Mesenteric fat pad (tissue), 1 donor: Measurements from ENCODE around the gene NACAD. TPM values are rescaled to one million over a fixed set of nuclear protein-coding genes. Genes with fewer than 3 reads are reported as not detected.
A peak's percentile ranks its signal among the peaks of the same experiment; 100 is the strongest.

Experiments
- DNase-seq: peaks from one replicate; pipeline ENCODE4 v3.0.0-alpha.2; 2020; ENCODE audit warnings: low spot score
- total RNA-seq: library from RNA; stranded (reverse); fragmentation: NEBNext Ultra II Directional; extraction: Animal tissue kit (Norgen Biotek cat#: 25700); gene quantifications from one replicate; pipeline ENCODE4 v1.2.1, GENCODE V29; 2021
- donor health status: DM: yes; HTN: yes; CAD: no.

Gene NACAD
- total RNA-seq, 1 donor from 2014 or later, result 6.2 TPM

DNA sequence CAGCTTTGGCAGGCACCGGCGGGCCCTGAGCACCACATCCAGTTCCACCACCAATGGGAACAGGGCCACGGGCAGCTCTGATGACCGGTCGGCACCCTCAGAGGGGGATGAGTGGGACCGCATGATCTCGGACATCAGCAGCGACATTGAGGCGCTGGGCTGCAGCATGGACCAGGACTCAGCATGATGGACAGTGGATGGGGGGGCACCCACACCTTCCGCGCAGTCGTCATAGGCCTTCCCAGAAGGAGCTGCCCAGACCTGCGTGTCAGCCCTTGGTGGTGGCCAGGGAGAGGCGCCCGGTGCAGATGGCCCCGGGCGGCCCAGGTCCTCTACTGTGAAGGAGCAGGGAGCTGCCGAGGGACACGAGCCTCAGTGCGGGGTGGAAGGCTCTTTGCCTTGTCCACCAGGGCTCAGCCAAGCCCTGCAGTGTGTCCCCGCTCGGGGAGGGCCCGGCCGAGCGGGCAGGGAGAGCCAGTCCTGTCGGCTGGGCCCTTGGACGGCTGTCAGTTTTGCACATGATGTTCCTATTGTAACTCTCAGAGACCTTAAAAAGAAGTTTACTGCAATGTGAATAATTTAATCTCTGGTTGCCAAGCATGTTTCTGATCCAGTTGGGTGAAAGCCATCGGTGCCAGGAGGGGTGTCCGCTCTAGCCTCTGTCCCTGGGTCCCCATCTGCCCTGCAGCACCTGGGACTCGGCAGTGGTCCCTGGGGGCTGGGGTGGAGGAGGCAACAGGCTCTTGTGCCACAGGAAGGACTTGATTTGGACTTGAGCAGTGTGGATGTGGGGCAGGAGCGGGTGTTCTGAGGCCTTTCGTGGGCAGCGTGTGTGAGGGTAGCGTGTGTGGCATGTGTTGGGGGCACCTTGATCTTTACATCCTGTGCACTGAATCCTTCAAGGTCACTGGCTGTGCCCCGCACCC lies 12.6 kb downstream of the NACAD start:
- DNase-seq, result peak; percentile 35

DNA sequence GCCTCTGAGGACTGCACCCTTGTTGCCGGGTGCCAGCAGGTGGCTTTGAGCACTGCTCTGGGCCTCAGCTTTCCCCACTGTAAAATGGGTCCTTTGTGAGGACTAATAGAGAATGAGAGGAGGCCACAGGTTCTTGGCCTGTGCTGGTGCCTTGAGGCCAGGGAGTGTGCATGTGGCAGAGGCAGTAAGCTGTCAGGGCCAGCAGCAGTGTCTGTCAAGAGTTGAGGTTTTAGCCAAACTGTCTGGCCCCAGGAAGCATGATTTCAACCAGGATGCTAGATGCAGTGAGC lies 13.5 kb downstream of the NACAD start:
- peak; percentile 67 for DNase-seq

DNA sequence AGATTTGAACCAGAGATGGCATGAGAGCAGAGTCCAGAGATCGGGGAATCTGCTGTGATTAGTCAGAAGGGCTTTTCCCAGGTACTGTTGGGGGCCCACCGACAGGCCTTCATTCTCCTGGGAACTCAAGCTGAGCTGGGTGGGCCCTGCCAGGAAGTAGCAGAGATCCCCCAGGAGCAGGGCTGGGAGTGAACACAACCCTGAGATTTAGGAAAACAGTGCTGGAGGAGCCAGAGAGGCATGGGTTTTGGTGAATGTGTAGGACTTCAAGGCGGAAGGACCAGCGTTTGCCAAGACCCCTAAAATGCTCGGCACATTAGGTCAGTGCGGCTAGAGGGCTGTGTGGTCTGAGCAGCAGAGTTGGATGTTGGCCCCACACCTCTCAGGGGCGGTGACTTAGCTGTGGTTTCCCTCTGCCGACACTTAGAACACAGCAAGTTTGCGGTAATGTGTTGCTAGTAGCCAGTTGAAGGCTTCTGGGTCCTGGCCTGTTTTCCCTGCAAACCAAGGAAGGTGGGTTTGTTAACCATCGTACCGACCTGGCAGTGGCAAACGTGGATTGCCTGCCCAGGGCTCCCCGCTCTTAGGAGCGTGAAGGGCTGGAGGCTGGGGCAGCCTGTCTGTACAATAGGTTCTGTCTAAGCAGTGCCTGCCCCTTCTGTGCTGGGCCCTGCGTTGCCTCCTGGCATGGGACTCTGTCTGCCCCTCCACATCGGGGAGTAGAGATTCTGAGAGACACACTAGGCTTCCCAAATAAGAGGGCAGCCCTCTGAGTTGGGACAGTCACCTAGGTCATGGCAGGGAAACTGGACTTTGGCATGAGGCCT lies 14.0 kb downstream of the NACAD start:
- peak; percentile 85 for DNase-seq

DNA sequence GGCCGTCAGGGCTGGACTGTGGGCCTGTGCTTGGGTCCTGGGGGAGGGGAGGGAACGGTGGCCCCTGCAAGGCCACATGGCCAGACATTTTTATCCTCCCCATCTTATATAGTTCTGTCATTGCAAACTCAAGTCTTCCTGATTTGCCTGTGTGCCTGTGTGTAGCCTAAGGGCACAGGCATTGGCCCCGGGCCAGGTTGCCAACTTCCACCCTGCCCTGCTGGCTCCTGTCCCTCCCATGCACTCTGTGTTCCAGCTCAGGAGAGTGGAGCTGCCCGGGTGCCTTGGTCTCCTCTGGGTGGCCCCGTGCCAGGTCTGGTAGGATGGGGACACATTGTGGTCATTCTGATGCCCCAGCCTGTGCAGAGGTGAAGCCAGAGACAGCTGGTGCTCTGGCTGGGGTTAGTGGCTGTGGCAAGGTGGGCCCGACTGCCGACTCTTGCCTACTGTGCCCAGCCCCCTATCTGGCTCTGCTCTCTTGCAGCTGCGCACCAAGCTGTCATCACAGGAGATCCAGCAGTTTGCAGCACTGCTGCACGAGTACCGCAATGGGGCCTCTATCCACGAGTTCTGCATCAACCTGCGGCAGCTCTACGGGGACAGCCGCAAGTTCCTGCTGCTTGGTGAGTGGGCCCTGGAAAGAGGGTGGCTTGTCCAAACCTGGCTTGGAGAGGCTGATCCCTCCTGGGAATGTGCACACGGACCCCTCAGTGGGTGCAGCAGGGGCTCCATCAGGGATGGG lies 14.8 kb downstream of the NACAD start:
- DNase-seq, result peak; percentile 75

DNA sequence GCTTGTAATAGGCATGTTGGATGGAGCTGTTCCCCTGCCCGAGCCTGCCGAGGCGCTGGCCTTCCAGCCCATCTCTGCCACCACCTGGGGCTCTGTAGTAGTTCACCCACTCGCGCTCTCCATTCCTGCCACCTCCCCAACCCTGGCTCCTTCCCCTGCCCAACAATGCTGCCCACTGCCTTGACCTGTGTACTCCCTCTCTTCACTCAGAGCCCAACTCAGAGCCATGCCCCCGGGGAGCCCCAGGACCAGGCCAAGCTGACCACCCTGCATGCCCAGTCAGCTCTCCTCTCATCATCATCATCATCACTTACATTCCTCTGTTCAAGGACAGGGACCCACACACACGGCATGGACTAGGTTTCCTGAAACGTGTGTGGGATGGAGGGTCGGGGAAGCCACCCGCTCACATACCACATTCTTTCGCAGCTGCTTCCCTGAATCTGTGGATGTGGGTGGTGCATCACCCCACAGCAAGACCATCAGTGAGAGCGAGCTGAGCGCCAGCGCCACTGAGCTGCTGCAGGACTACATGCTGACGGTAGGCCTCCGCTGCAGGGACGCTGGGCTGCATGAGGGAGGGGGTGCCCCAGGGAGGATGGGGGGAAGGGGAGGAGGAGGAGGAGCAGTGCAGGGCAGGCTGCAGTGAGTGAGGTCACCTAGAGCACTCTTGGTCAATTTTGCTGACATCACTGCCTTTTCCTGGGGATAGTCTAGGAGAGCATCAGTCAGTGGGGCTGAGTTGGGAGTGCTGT lies 15.6 kb downstream of the NACAD start:
- DNase-seq, result peak; percentile 79

DNA sequence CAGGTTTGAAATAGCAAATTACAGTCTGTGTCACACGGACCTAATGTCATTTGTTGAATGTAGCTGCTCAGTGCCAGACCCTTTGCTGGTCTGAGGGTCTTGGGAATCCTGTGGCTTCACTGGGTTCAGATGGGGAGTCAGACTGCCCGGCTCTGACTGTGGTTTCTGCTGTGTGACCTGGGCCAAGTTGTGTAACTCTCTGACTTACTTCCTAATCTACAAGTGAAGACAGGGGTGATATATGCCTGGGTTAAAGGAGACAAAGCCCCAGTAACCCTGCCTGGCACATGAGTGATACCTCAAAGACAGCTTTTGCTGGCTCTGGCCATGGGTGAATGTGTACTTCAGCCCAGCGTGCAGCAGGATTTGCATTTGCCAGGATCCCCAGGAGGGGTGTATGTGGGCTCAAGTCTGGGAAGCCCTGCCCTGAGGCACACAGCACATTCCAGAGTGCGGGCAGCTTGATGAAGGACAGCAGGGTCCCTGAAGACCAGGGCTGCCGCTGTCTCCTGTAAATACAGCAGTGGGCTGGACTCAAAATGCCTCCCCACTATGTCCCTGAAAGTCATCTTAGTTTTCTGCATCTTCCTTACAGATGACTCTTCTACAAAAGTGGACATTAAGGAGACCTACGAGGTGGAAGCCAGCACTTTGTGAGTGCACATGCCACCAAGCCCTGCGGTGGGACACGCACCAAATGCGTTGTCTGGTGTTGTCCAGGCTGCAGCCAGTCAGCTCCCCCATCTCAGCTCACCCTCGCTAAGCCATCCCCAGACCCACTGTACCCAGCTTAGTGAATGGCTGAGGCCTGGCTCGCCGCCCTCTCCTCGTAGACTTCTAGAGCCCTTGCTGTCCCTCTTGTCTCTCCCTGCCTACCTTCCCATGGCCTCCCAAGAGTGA lies 16.4 kb downstream of the NACAD start:
- DNase-seq, result peak; percentile 72

DNA sequence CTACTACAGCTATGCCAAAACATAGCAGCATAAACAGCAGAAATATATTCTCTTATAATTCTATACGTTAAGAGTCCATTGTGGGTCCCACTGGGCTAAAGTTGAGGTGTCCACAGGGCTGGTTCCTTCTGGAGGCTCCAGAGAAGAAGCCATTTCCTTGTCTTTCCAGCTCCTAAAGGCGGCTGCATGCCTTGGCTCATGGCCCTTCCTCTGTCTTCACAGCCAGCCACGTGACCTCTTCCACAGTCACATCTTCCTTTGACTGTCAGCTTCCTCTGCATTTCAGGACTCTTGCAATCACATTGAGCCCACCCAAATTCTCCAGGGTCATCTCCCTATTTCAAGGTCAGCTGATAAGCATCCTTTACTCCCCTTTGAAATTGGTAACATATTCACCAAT lies 17.2 kb downstream of the NACAD start:
- DNase-seq, result peak; percentile 30

DNA sequence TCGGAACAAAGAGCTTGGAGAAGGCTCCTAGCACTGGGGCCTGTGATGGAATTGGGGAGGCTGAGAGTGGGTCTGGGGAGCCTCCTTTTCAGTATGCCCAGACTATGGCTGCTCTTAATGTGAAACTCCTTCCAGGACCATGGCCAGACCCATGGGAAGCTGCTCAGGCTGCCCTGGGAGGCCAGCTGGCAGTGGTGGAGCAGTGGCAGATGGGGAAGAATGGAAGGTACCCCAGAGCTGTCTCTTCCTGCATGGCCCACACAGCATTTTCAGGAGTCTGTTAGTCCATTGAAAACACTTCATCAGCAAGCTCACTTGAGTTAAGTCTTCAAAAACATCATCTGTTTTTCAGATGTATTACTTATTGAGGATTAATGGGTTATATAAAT lies 18.5 kb downstream of the NACAD start:
- DNase-seq, result peak; percentile 41

DNA sequence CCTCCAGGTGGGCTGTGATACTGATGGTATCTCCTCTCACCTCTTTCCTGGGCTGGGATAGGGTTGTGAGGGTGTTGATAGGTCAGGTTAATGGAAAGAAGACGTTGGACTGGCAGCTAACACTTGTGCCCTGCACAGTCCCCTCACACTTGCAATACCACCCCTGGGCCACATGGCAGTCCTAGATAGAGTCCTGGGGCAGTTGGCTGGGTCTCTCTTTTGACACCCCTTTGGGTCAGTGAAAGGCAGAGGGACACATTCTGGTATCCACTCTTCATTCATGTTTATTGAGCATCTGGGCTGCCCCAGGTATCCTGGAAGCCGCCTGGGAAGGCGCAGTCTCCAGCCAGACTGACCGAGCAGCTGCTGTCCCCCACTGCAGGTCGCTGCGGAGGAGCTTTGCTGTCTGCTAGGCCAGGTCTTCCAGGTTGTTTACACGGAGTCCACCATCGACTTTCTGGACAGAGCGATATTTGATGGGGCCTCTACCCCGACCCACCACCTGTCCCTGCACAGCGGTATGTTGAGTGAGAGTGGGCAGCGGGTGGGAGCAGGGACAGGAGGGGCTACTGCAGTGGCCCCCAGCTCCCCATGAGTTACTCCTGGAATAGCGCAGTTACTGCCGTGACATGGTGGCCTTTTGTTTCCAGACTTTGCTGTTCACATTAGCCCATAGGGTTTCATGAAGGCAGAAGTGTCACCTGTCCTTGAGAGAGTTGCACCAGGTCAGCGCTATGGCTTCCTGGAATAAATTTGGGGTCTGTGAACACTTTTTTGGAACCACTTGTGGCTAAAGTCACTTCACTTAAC lies 19.1 kb downstream of the NACAD start:
- peak; percentile 73 for DNase-seq

DNA sequence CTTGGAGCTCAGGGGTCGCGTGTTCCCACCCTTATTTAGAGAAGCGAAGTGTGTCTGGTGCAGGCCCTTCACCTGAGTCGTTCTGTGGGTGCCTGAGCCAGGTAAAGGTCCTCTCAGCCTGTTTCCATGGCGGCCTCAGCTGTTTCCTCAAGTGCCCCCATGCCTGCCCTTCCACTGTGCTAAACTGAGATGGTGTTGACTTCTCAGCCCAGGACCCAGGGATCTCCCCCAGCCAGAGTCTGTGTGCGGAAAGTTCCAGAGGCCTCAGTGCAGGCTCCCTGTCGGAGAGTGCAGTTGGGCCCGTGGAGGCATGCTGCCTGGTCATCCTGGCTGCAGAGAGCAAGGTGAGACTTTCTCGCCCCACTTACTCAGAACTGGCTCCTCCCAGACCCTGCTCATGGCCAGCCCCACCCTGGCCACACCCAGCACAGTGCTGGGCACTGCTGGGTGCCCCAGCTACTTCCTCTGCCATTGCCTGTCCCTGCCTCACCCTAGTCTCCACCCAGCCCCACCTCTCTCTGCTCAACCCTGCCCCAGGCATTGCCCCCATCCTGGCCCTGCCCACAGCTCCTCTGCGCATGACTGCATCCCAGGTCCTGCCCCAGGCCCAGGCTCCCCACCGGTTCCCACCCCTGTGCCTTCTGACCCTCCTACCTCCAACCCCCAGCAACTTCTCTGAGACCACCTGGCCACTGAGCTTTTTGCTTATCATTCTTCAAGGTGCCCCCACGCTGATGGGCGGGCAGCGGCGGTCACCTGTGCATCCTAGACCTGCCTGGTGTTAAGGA lies 20.3 kb downstream of the NACAD start:
- DNase-seq, result peak; percentile 60

DNA sequence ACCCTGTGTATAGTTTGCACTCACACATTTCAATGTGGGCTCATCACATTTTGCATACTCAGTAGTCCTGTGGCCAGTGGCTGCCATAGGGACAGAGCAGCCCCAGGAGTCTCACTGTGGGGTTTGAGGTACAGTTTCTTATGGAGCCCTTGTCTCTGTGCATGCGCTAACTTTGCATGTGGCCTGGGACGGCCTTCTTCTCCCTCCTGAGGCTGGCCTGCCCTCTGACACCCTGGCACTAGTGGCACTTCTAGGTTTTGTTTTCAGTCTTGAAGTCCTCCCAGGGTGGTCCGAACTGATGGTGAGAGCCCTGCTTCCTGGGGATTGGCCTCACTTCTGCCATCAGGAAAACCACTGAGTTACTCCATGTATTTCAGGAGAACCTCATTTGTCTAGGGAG lies 21.2 kb downstream of the NACAD start:
- peak; percentile 55 for DNase-seq

DNA sequence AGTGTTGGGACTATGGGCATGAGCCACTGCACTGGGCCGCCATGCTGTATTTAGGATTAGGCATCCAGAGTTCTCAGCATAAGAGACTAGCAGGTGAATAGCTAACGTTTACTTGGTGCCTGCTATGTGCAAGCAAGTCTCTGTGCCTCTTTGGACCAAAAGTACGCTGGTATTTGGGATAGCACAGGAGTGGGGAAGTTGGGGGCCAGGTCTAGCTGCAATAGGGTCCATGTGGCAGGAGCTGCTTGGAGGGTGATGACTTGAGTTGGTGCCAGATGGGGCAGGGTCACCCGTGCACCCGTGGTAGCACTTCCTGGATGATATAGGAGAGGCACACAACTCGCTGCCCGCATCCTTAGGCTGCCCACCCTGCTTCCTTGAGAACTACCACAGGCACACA lies 22.4 kb downstream of the NACAD start:
- DNase-seq, result no peak

DNA sequence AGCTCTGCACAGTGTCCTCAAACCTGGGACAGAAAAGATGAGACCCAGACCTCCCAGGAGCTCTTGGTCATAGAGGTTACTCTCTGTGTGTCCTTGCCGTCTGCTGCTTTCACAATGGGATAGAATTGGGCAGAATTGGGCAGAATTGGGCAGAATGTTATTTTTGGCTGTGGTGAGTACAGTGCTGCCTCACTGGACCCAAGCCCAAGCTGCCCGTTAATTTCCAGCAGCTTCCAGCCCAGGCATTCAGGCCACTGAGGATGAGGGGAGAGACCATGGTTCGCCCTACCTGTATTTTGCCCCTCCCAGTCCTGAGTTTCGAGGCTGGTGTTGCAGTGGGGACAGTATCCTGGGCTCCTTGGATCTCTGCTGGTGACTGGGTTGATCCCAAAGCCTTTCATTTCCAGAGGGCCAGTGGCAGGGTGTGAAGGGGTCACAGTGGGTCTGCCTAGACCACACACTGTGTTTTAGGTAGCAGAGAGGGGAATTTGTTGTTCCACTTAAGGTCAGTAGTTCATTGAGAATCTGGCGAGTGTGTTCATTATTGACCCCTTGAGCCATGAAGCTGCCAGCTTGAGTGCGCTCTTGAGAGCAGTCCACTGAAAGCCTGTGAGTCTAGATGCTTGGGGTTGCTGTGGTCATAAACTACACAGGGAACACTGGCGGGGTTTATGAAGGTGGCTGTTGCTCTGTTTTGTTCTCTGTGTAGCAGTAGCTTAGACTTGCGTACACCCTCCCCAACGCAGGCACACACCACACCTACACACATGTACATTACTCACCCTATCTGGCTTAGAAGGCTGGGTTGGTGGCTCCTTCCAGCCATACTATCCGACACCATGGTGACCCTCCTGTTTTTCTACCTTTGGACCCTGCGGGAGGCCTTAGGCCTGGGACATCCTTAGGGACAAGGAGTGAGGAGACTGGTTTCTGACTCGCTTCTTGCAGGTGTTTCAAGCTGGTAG lies 23.5 kb downstream of the NACAD start:
- DNase-seq, result no peak

DNA sequence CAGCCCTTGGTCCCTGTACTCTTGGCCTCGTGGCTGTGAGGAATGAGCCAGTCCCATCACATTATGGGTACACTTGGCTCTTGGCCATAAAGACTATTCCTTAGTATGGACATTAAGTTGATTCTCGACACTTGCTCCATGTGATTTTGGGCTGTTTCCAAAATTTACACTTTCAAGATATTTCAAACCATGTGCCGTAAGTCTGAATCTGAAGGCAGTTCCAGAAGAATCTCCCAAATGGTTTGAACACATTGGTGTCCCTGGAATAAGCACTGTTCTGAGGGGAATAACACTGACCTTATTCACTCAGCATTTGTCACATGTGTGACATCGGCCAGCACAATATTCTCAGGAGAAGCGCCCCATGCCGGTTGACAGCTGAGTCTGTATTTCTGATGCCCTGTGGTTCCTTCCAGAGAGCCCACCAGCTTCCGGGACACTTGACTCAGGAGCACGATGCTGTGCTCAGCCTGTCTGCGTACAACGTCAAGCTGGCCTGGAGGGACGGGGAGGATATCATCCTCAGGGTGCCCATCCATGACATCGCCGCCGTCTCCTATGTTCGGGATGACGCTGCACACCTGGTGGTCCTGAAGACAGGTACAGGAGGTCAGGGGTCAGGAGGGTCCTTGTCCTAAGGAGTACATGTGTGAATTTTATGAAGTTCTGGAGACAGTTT lies 24.6 kb downstream of the NACAD start:
- no peak for DNase-seq

DNA sequence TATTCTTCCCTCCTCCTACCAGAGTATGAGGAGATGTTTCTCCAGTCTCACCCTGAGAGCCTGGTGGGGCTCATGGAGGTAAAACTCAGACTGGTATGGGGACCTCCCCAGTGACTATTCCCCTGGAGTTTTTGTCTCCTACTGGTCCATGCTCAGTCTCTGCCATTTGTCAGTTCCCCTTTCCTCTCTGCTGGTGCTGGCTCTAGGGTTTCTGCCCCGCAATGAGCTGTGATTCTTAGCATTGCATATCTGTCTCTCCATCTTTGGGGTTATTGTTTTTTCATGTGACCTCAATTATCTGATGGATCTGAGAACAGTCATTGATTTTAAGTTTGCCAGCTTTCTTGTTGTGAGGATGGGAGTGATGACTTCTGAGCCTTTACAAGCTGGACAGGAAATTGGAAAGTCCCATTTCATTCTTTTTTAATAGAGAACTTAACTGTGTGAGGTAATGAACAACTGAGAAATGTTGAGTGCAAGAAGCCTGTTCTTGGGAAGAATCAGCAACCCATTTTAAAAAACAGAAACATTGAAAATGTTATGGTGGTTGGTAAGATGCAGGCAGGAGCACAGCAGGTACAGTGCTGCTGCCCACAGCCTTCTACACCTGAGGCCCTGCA lies 26.9 kb downstream of the NACAD start:
- no peak for DNase-seq

DNA sequence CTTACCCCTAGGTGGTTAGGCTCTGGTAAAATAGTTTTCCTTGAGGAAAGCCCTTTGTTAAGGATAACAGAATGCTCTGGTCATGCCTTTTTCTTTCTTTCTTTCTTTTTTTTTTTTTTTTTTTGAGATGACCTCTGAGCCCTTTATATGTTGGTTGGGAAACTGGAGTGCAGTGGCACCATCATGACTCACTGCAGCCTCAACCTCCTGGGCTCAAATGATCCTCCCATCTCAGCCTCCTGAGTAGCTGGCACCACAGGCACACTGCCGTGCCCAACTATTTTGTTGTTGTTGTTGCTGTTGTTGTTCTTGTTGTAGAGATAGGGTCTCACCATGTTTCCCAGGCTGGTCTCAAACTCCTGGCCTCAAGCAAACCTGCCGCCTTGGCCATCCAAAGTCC lies 27.4 kb downstream of the NACAD start:
- DNase-seq, result no peak
